Activated CD8-positive, alpha-beta memory T cell treated with anti-CD3 and anti-CD28 coated beads for 4 hours (primary cell): ENCODE data around the gene SCN5A.

ENCODE experiments used
- DNase-seq, 2 donors: peaks; one replicate each; pipeline ENCODE4 v3.0.0-alpha.2; 2020; ENCODE audit warnings: low read depth in 2 of 2

The SCN5A gene

DNA sequence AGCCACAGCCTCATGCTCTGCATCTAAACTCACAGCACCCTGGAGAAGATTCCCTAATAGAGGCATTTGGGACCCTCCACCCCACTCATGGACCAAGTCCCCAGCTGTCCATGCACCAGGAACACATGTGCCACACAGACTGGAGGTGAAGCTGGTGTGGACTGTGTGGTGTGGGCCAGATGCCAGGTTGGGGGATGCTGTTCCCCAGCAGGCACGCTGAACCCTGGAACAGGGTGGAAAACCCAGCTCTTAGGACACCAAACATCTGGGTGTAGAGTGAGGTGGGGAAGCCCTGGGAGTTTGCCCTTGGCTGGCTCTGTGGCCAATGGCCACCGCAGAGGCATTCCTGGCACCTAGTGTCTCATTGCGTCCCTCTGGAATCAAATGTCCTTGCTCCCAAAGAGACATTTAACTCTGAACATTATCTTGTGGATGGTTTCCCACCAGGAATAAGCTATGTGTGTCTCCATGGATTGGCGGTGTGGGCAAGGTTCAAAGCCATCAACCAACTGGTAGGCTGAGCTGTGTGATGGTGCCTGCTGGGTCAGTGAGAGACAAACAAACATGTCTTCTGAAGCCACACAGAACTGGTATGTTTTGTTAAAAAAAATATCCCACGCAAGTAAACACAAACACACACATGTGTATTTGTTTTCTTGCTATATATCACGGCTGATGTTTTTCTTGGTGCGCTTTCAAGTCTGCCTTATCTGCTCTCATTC, 88.3 kb downstream of the SCN5A start:
- no peak for DNase-seq

DNA sequence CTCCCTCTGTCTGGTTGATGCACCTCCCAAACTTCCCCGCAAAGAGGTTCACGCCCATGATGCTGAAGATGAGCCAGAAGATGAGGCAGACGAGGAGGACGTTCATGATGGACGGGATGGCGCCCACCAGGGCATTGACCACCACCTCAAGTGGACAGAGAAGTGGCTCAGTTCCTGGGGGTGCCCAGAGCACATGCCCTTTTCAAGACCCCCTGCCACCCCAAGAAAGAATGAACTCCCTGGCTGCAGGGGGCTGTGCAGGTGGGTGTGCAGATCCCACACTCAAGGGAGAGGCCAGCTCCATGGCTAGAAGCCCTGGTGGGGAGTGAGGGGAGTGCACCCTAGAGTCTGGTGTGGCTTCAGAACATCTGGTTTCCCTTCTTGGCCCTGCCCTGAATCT, 89.2 kb downstream of the SCN5A start:
- no peak for DNase-seq

DNA sequence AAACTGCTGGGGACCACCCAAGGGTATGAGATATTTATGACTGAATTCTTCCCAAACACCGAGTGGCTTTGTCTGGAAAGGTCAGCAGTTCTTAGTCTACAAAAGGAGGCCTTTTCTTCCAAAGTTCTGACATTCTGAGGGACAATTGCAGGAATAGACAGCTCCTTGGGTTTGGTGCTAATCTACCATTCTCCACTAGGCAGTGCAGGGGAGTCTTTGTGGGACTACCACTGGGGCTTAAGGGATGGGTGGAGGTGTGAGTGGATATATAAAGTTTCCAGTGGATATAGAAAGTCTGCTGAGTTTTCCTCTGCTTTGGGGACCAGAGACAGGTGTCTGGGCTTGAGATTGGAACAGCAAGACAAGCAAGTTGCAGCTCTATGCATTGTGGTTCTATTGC, 90.6 kb downstream of the SCN5A start:
- DNase-seq = no peak

DNA sequence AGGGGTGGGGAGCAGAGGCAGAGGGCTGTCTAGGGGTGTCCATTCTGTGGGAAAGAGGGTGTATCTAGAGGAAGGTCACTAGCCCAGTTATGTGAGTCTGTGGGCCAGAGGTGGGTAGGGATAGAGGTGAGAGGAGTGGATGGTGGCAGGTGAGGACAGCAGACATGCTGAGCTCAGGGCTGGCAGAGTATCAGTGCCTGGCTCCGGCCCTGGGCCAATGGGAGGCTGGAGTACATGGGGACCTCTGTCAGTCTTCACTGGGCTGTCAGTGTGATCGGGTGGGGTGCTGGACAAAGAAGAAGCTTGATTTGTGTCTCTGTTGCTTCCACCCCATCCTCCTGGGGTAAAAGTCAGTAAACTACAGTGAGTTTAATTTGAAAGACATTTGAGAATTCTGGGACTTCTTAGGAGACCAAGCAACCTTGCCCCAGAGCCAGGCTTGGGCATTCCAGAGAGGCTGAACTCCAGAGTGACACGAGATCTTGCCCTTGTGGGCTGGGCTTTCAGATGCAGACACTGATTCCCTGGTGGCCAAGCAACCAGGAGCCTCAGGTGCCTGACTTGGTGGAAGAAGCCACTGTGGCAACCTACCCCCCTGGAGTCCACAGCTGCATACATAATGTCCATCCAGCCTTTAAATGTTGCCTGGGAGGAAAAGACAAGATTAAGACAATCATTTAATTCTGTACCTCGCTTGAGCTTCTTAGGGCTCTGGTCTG, 92.7 kb downstream of the SCN5A start:
- DNase-seq = no peak

DNA sequence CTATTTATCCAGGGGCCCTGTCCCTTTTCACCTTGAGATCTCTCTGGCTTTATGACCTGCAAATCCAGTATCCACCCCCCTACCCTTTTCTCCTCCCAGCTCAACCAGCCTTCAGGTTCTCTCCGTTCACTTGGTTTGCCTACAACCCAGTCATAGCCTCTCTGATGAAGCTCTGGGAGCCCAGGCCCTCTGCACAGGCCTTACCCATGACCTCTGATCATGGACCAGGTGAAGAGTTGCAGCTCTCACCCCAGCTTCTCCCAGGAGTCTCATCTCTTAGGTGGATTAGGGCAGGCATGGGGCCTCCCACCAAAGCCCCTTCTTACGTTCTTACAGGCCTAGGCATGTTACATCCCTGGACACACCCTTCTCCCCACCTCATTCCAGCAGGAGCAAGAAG, 93.6 kb downstream of the SCN5A start:
- no peak for DNase-seq

DNA sequence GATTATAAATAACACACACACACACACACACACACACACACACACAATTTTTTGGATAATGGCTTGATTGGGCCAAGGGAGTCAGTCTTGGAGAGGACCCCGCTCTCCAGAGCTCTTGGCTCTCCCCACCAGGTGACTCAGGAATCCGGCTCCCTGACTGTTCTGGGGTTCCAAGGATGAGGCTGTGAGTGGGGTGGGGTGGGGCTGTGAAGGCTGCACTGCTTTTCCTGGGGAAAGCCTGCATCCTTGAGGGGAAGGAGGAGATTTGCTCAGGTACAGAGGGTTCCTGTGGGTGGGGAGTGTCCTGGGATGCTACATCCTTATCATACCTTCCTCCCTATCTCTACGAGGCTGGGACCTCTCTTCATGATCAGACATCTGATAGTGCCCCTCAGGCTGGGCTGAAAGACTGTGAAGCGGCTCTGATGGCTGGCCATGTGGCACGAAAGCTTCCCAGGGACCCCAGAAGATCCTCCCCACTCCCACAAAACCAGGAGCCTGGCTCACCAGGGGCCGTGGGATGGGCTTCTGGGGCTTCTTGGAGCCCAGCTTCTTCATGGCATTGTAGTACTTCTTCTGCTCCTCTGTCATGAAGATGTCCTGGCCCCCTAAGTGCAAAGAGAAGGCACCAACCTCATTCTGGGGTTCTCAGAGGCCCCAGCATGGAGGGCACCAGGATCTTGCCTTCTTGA, 94.2 kb downstream of the SCN5A start:
- DNase-seq = no peak

DNA sequence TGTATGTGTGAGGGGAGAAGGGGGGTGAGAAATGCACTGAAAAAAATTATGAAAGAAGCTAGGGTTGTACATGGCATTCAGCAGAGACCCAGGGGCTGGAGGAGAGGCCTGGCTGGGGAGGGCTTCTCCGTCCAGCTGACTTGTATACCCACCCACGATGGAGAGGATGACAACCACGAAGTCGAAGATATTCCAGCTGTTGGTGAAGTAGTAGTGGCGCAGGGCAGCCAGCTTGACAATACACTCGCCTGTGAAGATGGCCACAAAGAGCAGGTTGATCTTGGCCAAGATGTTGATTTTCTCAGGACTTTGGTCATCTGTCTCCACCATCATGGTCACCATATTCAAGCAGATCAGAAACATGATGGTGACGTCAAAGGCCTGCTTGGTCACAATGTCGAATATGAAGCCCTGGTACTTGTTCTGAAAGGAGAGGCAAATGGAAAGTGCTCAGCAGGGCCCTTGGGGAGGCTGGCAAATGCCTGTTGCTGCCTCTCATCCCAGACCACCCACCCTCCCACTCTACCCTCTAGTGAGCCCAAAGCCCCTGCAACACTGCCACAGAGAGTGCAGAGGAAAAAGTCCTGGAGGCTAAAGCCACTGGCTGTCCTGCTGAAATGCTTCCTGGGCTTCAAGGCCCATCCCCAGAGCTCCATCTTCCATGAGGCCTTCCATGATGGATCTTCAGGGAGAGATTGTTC, 95.2 kb downstream of the SCN5A start:
- no peak for DNase-seq

DNA sequence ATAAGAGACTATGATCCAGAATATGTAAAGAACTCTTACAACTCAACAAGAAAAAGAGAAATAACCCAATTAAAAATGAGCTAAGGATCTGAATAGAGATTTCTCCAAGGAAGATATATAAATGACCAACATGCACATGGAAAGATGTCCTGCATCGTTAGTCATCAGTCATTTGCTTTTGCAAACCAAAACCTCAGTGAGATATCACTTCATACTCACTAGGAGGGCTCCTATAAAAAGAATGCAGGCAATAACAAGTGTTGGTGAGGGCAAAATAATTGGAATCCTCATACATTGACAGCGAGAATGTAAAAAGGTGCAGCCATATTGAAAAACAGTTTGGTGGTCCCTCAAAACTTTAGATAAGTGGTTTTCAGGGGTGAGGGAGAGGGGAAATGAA, 96.4 kb downstream of the SCN5A start:
- no peak for DNase-seq

DNA sequence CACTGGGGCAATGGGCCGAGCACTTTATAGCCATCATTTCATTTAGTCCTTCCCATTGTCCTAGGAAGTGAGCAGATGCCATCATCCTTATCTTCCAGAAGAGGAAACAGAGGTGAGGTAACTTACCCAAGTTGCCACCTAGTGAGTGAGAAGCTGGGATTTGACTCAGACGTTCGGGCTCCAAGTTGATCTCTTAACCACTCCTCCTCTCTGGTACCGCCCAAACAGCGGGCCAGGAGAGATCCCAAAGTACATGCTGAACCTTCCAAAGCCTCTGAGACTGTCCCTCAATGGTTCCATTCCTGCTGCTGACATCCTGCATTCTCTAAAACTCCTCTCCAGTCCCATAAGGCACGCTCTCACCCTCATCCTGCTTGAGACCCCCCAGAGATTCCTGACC, 97.1 kb downstream of the SCN5A start:
- no peak for DNase-seq

DNA sequence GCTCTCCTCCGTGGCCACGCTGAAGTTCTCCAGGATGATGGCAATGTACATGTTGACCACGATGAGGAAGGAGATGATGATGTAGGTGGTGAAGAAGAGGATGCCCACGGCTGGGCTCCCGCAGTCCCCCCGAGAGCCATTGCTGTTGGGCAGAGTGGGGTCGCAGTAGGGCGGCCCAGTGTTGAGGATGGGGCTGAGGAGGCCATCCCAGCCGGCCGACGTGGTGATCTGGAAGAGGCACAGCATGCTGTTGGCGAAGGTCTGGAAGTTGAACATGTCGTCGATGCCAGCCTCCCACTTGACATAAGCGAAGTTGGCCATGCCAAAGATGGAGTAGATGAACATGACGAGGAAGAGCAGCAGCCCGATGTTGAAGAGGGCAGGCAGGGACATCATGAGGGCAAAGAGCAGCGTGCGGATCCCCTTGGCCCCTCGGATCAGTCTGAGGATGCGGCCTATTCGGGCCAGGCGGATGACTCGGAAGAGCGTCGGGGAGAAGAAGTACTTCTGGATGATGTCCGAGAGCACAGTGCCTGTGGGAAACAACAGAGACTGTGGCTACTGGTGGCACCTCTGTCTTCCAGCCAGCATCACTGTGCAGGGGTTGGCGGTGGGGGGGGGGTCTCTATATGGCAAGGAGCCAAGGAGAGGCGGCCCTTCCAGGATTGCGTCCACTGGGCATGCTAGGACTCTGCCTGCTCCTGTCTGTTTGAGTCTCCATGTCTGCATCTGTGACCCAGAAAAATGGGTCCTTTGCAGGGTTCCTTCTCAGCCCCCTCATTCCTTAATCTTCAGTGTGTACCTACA, 98.3 kb downstream of the SCN5A start:
- DNase-seq = no peak

DNA sequence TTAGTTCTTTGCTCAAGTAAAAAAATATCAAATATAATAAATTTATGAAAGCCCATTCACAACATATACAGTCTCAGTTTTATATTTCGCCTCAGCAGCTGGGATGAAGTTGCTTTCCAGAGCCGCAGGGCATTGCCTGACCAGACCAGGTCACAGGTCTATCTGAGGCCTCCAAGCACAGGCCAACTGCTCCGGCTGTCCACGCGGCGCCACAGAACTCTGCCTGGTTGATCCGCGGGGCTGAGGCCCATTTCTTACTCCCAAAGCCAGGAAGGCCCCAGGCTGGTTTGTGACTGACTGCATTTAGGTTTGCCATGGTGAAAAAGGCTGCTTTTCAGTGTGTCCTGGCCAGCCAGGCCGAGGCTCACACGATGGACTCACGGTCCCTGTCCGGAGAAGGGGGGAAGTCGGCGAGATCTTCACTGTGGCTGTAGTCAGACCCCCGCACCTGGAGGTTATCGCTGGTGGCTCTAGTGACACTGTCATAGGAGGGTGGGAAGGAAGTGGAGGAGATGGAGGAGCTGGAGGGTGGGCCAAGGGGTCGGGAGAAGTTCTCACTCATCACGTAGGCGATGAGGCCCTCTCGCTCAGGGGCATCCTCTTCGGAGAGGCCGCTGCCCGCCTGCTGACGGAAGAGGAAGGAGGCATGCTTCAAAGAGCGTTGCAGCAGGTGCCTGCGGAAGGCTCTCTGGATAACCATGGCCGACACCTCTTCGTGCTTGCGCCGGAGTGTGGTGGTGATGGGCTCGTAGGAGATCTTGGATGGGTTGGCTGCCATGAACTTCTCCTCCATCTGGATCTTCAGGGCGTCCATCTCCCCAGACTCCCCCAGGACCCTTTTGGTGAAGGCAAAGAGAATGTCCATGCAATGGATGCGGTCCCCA, 99.3 kb downstream of the SCN5A start:
- no peak for DNase-seq

DNA sequence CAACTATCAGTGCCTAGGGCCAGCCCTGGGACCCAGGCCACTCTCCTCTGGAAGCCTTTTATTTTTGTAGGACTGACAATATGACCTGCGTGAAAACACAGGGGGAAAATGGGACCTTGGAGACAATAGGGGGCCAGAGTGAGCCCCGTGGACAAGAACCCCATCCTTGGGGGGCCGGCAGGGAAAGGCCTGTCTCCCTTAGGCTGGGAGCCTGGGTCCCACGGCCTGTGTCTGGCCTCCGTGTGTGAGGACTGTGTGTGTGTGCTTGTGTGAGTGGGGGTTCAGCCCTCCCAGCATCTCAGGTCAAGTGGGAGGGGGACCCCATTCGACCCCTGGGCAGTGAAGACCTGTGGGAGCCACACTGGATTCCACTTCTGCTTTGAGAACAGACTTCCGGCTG, 100.0 kb downstream of the SCN5A start:
- DNase-seq = no peak

DNA sequence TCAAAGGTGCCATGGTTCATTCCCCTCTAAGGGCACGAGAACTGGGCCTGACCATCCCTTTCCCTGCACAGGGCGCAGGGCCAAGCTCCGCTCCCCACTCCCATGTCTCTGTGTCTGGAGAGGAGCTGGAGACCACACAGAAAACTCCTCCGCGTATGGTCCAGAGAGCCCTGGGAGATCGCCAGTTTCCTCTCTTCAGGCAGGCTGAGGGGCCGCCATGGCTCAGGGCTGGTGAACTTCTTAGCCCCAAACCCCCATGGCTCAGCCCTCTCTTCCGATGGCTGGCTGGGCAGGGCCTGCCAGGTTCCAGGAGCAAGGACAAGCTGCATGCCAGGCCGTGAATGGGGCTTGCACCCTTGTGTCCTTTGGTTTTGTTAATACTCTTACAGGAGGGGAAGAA, 100.4 kb downstream of the SCN5A start:
- DNase-seq = no peak

DNA sequence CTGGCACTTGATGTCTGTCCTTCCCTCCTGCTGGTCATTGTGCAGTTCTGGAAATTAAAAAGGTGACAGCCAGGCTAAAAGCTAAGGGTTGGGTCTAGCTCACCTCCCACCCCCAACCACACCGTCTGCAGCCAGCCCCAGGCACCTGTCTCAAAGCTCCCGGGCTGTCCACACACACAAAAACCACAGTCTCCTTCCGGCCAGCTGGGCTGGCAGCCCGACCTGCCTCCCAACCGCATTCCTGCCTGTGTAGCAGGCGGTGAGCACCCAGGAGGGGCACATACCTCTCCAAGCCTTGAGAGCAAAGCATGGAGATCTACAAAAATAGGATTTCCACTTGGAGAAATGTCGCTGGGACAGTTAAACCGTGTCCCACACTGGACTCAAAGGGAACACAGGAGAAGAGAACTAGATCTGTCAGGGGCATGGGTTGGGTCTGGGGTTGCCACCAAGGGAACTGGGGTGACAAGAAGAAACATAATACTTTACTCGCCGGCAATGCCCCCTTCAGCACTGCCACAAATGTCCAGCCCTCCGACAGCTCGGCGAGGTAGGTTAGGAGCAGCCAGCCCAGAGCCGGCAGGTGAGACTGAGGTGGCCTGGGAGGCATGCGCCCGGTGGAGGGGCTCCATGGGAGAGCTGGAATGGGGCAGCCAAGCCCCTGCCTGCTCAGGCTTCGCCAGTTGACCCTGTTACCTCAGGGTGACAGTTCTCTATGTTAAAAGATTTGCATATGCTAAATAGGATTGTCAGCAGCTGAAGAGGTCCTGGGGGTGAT, 101.1 kb downstream of the SCN5A start:
- DNase-seq = no peak

DNA sequence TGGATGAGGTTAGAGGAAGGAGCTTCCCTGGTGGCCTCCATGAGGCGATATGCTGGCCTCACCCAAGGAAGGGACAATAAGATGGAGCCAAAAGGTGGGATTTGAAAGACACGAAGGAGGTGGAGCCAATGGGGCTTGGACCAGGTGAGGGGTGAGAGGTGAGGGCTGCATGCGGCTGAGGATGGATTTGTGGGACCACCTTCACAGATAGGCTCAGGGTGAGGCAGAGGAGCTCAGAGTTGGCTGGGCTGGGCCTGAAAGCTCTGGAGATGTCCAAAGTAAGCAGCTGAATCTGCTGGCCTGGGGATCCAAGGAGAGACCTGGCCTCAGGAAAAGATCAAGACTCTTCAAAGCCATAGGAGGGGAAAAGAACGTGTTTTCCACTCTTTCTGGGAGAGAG, 103.5 kb downstream of the SCN5A start:
- no peak for DNase-seq

DNA sequence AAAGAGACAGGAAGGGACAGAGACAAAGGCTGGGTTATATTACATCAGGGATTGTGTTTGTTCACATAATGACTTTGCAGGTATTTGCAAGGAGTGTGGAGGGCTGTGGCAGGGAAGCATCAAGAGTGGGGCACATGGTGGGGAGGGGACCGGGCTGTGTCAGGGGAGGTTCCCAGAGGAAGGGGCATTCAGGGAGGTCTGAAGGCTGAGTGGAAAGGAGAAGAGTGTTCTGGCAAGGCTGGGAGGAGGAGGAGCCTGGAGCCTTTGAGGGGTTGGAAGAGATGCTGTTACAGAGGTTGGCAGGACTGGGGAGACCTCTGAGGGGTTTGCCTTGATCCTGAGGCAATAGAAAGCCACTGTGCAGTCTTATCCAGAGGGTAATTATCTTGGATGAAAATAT, 103.9 kb downstream of the SCN5A start:
- DNase-seq = no peak

DNA sequence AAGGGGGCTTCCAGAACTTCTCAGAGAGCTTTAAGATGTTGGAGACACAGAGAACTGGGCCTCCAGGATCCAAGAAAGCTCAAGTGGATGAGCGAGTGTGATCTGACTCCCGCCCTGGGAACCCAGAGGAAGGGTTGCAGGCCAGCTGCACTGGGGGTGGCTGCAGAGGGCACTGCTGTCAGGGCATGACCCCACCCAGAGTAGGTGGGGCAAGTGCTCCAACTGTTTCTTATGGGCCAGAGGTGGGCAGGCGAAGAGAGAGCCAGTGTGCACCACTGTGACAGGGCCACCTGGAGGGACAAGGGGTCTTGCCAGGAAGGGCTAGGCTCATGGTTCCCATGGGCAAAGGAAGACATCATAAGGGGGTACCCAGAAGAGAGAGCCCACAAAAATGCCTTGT, 104.6 kb downstream of the SCN5A start:
- no peak for DNase-seq

DNA sequence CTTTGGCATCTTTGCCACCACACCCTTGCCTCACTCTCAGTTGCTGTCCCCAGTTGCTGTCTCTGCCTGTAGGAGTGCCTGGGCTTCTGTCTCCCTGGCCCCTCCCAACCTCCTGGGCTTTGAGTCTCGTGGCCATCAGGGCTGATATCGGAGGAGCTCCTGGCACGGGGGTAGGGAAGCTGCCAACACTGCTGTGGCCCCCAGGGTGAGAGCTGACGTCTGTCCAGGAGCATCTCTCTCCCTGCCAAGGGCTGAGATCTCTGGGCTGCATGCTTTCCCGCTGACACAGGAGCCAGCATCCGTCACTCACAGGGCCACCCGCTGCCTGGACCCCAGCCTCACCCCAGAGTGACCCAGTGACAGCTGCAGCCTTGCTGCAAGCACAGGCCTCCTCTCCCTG, 105.9 kb downstream of the SCN5A start:
- DNase-seq = no peak

DNA sequence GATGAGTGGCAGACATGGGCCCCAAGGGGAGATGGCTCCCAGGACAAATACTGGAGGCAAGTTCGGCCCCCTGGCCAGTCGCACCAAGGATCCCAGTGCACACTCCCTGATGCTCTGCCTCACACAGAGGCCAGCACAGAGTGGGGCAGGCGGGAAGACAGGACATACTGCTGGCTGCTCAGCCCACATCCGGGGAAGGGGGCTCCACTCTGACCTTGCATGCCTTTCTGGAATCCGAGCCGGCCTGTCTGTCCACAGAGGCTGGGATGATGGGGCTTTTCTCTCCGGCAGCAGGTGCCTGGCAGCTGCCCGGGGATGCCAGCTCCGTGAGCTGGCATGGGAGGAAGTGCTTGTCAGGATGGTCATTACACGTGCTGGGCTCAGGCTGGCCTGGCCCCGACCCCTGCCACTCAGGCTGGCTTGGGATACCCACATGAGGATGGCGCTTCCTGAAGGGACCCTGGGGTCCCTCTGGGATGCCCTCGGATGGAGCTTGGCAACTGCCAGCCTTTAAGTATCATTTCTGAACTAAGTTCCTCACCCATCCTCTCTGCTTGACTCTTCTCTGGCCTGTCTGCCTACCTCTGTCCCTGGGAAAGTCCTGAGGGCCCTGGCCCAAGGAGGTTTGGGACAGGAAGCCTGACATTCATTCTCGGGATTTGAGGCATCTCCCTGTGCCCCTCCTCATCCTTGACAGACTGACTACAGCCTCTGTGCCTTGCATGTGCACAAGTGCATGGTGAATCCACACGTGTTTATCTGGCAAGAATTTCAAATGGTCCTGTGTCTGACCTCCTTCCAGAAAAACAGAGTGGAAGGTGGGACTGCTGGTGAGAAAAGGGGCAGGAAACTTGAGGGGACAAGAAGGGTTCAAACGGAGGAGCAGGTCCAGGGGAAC, 106.8 kb downstream of the SCN5A start:
- DNase-seq = no peak
